Immature natural killer cell (primary cell): ENCODE data around the gene OR4N2. TPM values are rescaled to one million over a fixed set of nuclear protein-coding genes. Genes with fewer than 3 reads are reported as not detected.
"Not testable (repeated sequence)": the region's sequence is repeated elsewhere in the genome, so short reads cannot be mapped to it uniquely, and the experiment has no call there.

Experiments
- DNase-seq, 3 donors: peaks; one replicate each; pipeline ENCODE4 v3.0.0; 2022; ENCODE audit warnings: mixed read lengths in 1 of 3
- H3K27ac Mint-ChIP-seq, 6 donors: one replicate each; pipeline ENCODE4 v1.8.0; 2020; ENCODE audit warnings: mixed read lengths in 6 of 6, mild to moderate bottlenecking in 5 of 6, inconsistent platforms in 4 of 6, moderate library complexity in 3 of 6
- H3K27me3 Mint-ChIP-seq, 3 donors: one replicate each; pipeline ENCODE4 v1.8.0; 2020 to 2021; ENCODE audit warnings: low read depth in 3 of 3, mild to moderate bottlenecking in 3 of 3, mixed read lengths in 3 of 3, moderate library complexity in 3 of 3, inconsistent platforms in 1 of 3
- H3K36me3 Mint-ChIP-seq, 3 donors: one replicate each; pipeline ENCODE4 v1.8.0; 2020; ENCODE audit warnings: mixed read lengths in 3 of 3, inconsistent platforms in 2 of 3, mild to moderate bottlenecking in 2 of 3
- H3K4me1 Mint-ChIP-seq, 2 donors: one replicate each; pipeline ENCODE4 v1.8.0; 2020; ENCODE audit warnings: inconsistent platforms in 2 of 2, mild to moderate bottlenecking in 2 of 2, mixed read lengths in 2 of 2, moderate library complexity in 1 of 2
- H3K4me3 Mint-ChIP-seq, 5 donors: one replicate each; pipeline ENCODE4 v1.8.0; 2020; ENCODE audit warnings: mild to moderate bottlenecking in 5 of 5, mixed read lengths in 5 of 5, inconsistent platforms in 3 of 5, moderate library complexity in 3 of 5
- H3K9me3 Mint-ChIP-seq, 6 donors: one replicate each; pipeline ENCODE4 v1.8.0; 2020; ENCODE audit warnings: mild to moderate bottlenecking in 6 of 6, mixed read lengths in 6 of 6, inconsistent platforms in 4 of 6, moderate library complexity in 3 of 6
- polyA plus RNA-seq, 3 donors: library from polyadenylated mRNA; unstranded; fragments of 300-500 nt; fragmentation: Illumina TruSeq; gene quantifications; one replicate each; pipeline ENCODE4 v1.2.3, GENCODE V29; 2021

OR4N2 gene
- polyA plus RNA-seq = not detected

GRCh38 chr14:19803470-19803869 lies at the start of gene OR4N2:
Gene OR4N2, plus strand, starts transcription at chr14:19803770. Its CDS starts 23,679 bp downstream, at chr14:19827449.
- not testable (repeated sequence) for H3K36me3 Mint-ChIP-seq, H3K4me1 Mint-ChIP-seq, H3K4me3 Mint-ChIP-seq, H3K27me3 Mint-ChIP-seq, DNase-seq, H3K27ac Mint-ChIP-seq
- peaks cover 4 to 22% (median 7%) of the 10 kb centered on the region in 6 donors for H3K9me3 Mint-ChIP-seq

DNA sequence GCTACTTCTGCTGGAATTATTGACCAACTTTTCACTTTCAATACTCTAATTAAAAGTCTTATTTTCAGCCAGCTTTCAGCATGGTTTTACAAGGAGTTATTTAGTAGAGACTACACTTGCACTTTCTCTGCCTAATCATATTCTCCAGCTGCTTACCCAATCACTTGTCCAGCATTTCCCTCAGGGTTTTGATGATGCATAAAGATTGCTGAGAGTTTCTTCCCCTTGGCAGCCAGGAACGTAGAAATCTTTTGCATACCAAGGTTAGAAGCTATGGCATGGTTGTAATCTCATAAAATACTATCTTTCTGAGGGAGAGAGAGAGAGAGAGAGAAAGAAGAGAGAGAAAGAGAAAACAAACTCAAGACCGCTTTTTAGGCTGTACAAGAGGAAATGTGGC lies 49.4 kb upstream of the OR4N2 start:
- peaks cover 0 to 1% (median 0%) of the 10 kb centered on the region in 3 donors for H3K27me3 Mint-ChIP-seq

DNA sequence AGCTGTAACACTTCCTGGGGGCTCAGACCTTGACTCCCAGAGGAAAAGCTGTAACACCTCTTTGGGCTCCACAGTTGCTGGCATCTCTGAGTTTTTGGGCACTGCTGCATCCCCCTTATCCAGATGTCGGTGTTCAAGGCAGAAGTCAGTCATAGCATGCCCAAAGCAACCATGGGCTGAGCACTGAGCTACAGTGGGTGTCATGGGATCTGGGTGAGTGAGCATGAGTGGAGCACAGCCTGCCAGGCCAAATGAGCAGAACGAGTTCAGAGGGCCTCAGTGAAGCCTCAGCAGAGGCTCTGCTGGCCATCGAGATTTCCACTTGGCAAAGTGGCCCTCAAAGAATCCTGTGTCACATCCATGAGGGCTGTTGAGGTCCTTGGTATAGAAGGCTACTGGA lies 32.1 kb upstream of the OR4N2 start:
- H3K27ac Mint-ChIP-seq, H3K27me3 Mint-ChIP-seq, H3K4me3 Mint-ChIP-seq, H3K4me1 Mint-ChIP-seq, H3K36me3 Mint-ChIP-seq, DNase-seq: not testable (repeated sequence)
- peaks cover 12 to 34% (median 16%) of the 10 kb centered on the region in 6 donors for H3K9me3 Mint-ChIP-seq

More for the DNA sequence above, 49.4 kb upstream of the OR4N2 start:
- Mint-ChIP-seq H3K9me3 (peaks cover 0 to 21% (median 10%) of the 10 kb centered on the region in 6 donors), H3K36me3 (no peaks in the 10 kb centered on the region), H3K4me3 (no peak overlapping the region), H3K27ac (no peak overlapping the region), H3K4me1 (no peaks in the 10 kb centered on the region)
- DNase-seq = no peak

DNA sequence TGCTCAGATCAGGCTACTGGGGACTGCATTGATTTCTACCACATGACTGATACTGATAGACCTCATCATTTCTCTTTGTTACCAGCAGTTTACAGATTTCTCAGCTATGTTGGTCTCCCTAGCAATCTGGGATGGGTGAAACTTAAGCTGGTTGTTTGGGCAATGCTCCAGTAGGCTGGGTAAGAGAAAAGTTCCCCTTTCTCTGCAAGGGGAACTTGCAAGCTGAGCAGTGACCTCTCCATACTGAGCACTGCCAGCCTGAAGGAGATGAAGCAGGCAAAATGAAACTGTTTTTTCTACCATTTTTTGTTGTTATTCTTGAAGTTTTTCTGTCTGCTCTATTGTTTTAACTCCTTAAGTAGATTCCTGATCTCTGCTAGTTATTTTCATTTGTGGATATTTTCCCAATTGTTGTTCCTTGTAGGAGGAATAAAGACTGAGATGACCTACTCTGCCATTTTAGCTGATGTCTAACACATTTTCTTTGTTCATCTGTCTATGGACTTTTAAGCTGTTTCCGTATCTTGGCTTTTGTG lies 31.6 kb upstream of the OR4N2 start:
- Mint-ChIP-seq H3K36me3 (peaks cover 0 to 3% (median 0%) of the 10 kb centered on the region in 3 donors), H3K4me3 (no peak overlapping the region), H3K27me3 (peaks cover 0 to 4% (median 2%) of the 10 kb centered on the region in 3 donors), H3K9me3 (peaks cover 12 to 34% (median 16%) of the 10 kb centered on the region in 6 donors), H3K27ac (no peak overlapping the region), H3K4me1 (no peaks in the 10 kb centered on the region)
- DNase-seq = no peak

DNA sequence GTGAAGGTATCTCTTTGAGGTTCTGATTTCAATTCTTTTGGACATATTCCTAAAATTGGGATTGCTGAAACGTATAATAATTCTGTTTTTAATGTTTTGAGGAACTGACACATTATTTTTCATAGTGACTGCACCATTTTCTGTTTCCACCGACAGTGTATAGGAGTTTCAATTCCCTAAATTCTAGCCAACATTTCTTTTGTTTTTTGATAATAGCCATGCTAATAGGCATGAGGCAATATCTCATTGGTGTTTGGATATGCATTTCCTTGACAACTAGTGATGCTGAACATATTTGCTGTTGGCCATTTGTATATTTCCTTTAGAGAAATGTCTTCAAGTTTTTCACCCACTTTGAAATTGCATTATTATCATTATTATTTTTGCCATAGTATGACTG lies 31.1 kb upstream of the OR4N2 start:
- H3K4me1 Mint-ChIP-seq, H3K36me3 Mint-ChIP-seq: not testable (repeated sequence)

GRCh38 chr14:19773204-19773603 lies 30.4 kb upstream of the OR4N2 start, which contains the start of gene OR4M1:
Gene OR4M1, plus strand, starts transcription at chr14:19773504. Its CDS starts 6,819 bp downstream, at chr14:19780323.
- H3K36me3 Mint-ChIP-seq, DNase-seq, H3K4me1 Mint-ChIP-seq, H3K27me3 Mint-ChIP-seq, H3K27ac Mint-ChIP-seq, H3K4me3 Mint-ChIP-seq: not testable (repeated sequence)
- H3K9me3 Mint-ChIP-seq = peaks cover 12 to 35% (median 16%) of the 10 kb centered on the region in 6 donors

More for the DNA sequence above, 31.1 kb upstream of the OR4N2 start:
- not testable (repeated sequence) for DNase-seq, H3K27ac Mint-ChIP-seq, H3K27me3 Mint-ChIP-seq, H3K4me3 Mint-ChIP-seq
- H3K9me3 Mint-ChIP-seq = peaks cover 12 to 34% (median 16%) of the 10 kb centered on the region in 6 donors

DNA sequence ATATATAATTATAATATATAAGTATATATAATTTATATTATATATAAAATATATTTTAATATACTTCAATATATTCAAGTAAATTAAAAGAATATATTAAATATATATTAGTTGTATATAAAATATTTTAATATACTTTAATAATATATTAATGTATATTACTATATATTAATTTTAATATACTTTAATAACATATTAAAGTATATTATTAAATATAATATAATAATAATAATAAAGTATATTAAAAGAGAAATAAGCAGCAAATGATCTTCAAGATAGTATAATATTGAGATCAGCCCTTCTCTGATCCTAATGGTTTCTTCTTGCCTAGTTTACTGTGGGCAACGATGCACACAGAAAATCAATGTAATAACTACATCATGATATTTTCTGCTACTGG lies 28.0 kb upstream of the OR4N2 start:
- Mint-ChIP-seq H3K36me3 (peaks cover 0 to 2% (median 0%) of the 10 kb centered on the region in 3 donors), H3K9me3 (peaks cover 6 to 34% (median 14%) of the 10 kb centered on the region in 6 donors)
- DNase-seq = no peak

GRCh38 chr14:19785848-19786247 lies 17.7 kb upstream of the OR4N2 start:
- H3K27ac Mint-ChIP-seq, DNase-seq, H3K27me3 Mint-ChIP-seq, H3K36me3 Mint-ChIP-seq, H3K4me3 Mint-ChIP-seq, H3K4me1 Mint-ChIP-seq: not testable (repeated sequence)
- peaks cover 3 to 11% (median 9%) of the 10 kb centered on the region in 6 donors for H3K9me3 Mint-ChIP-seq

More for the DNA sequence above, 28.0 kb upstream of the OR4N2 start:
- no peaks in the 10 kb centered on the region for H3K4me1 Mint-ChIP-seq
- H3K4me3 Mint-ChIP-seq = no peak overlapping the region
- no peak overlapping the region for H3K27ac Mint-ChIP-seq
- H3K27me3 Mint-ChIP-seq = peaks cover 0 to 2% (median 0%) of the 10 kb centered on the region in 3 donors

GRCh38 chr14:19787318-19787717 lies 16.3 kb upstream of the OR4N2 start:
- H3K27me3 Mint-ChIP-seq, H3K4me1 Mint-ChIP-seq, DNase-seq, H3K27ac Mint-ChIP-seq, H3K4me3 Mint-ChIP-seq, H3K36me3 Mint-ChIP-seq: not testable (repeated sequence)
- peaks cover 3 to 11% (median 9%) of the 10 kb centered on the region in 6 donors for H3K9me3 Mint-ChIP-seq

DNA sequence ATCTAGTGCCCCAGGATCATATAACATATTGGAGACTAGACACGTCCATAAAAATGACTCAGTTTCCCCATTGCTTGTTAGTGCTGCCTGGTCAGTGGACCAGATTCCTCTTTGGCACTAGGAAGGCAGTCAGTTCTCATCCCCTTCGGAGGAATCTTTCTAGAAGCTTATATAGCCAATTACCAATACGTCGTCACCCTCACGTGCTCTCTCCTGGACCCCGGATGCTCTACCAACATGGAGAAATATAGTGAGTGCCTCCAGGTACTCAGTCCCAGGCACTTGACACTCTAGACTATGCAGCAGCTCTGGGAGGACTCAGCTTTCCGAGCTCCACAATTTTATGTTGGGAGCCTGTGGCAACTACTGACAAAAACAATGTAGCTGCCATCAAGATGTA lies 15.4 kb upstream of the OR4N2 start:
- H3K36me3 Mint-ChIP-seq, H3K27ac Mint-ChIP-seq, DNase-seq, H3K4me1 Mint-ChIP-seq, H3K27me3 Mint-ChIP-seq, H3K4me3 Mint-ChIP-seq, H3K9me3 Mint-ChIP-seq: not testable (repeated sequence)

DNA sequence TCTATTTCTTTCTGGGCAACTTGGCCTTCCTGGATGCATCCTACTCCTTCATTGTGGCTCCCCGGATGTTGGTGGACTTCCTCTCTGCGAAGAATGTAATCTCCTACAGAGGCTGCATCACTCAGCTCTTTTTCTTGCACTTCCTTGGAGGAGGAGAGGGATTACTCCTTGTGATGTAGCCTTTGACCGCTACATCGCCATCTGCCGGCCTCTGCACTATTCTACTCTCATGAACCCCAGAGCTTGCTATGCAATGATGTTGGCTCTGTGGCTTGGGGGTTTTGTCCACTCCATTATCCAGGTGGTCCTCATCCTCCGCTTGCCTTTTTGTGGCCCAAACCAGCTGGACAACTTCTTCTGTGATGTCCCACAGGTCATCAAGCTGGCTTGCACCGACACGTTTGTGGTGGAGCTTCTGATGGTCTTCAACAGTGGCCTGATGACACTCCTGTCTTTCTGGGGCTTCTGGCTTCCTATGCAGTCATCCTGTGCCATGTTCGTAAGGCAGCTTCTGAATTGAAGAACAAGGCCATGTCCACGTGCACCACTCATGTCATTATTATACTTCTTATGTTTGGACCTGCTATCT lies 7.0 kb upstream of the OR4N2 start:
- not testable (repeated sequence) for H3K27me3 Mint-ChIP-seq, H3K4me1 Mint-ChIP-seq, H3K36me3 Mint-ChIP-seq, H3K27ac Mint-ChIP-seq, DNase-seq, H3K4me3 Mint-ChIP-seq
- H3K9me3 Mint-ChIP-seq = peaks cover 2 to 14% (median 5%) of the 10 kb centered on the region in 6 donors

- H3K27me3 Mint-ChIP-seq = peaks cover 0 to 2% (median 0%) of the 10 kb centered on the region in 3 donors
- no peak for DNase-seq
- H3K27ac Mint-ChIP-seq = no peak overlapping the region
- no peak overlapping the region for H3K4me3 Mint-ChIP-seq
- H3K9me3 Mint-ChIP-seq = peaks cover 2 to 21% (median 8%) of the 10 kb centered on the region in 6 donors
- no peaks in the 10 kb centered on the region for H3K4me1 Mint-ChIP-seq
- no peaks in the 10 kb centered on the region for H3K36me3 Mint-ChIP-seq
Measured at GRCh38 chr14:19799880-19800279, 3.7 kb upstream of the OR4N2 start.

DNA sequence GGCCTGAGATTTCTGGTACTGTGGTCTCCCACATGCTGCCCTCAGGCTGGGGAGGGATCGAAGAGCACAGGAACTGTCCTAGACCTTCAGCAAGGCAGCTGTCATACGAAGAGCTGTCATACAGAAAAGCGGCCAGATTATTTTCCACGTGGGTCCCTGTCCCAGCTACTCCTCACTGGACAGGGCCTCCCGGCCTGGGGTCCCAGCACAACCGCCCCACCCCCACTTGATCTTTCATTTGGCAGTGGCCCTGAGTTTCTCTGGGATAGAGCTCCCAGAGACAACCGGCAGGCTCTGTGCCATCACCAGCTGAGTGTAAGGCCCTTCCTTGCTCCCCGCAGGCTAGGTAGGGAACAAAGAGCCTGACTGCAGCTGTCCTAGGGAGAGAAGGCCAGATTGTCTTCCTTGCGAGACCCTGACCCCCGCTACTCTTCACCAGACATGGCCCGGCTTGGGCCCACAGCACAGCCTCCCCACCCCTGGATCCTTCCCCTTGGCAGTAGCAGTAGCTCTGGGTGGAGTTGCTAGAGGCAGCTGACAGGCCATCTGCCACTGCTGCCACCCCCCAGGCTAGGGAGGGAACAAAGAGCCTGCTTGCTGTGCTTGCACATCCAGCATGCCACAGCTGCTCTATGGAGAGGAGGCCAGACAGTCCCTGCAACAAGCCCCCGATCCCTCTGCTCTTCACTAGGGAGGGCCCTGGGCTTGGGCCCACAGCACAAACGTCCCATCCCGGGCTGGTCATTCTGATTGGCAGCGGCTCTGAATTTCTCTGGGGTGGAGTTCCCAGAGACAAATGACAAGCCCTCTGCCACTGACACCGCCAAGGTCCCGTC lies 3.1 kb upstream of the OR4N2 start:
- Mint-ChIP-seq H3K27ac (no peak overlapping the region), H3K27me3 (peaks cover 0 to 2% (median 0%) of the 10 kb centered on the region in 3 donors), H3K36me3 (no peaks in the 10 kb centered on the region), H3K4me1 (no peaks in the 10 kb centered on the region), H3K9me3 (peaks cover 2 to 21% (median 8%) of the 10 kb centered on the region in 6 donors), H3K4me3 (no peak overlapping the region)
- no peak for DNase-seq

- H3K9me3 Mint-ChIP-seq = peaks cover 2 to 21% (median 8%) of the 10 kb centered on the region in 6 donors
- DNase-seq = no peak
- peaks cover 0 to 2% (median 0%) of the 10 kb centered on the region in 3 donors for H3K27me3 Mint-ChIP-seq
- H3K36me3 Mint-ChIP-seq = no peaks in the 10 kb centered on the region
- no peaks in the 10 kb centered on the region for H3K4me1 Mint-ChIP-seq
- H3K4me3 Mint-ChIP-seq = no peak overlapping the region
- no peak overlapping the region for H3K27ac Mint-ChIP-seq
Measured at GRCh38 chr14:19801118-19801464, 2.5 kb upstream of the OR4N2 start.
